GM12865 (cell line): Measurements from ENCODE around the gene SOX10.
A peak's percentile ranks its signal among the peaks of the same experiment; 100 is the strongest.

Experiments
- DNase-seq: peaks from one replicate; pipeline ENCODE4 v3.0.0; 2010; ENCODE audit warnings: low read depth
- H3K4me3 ChIP-seq: 2 replicates; pipeline ENCODE4 v1.5.1; 2011; ENCODE audit warnings: mild to moderate bottlenecking, low read depth, low read length, control low read depth
- CTCF ChIP-seq: IDR thresholded peaks from 2 replicates; pipeline ENCODE4 v1.5.1; 2011; ENCODE audit warnings: low read length, control low read depth, low read depth, inconsistent platforms; ENCODE audit not compliant: insufficient read depth; ENCODE audit errors: missing control alignments

The SOX10 gene

GRCh38 chr22:38012604-38013072, 28.3 kb upstream of the SOX10 start:
- DNase-seq = no peak
- H3K4me3 ChIP-seq = no peak overlapping the region
- no peak for TF ChIP-seq CTCF

- H3K4me3 ChIP-seq = no peak overlapping the region
- no peak for DNase-seq
- no peak for TF ChIP-seq CTCF
Observed at GRCh38 chr22:38009000-38009806, 24.8 kb upstream of the SOX10 start.

- TF ChIP-seq CTCF = no peak
- DNase-seq = no peak
- H3K4me3 ChIP-seq = no peak overlapping the region
Observed at GRCh38 chr22:38007330-38007902, 23.1 kb upstream of the SOX10 start.

GRCh38 chr22:38006906-38007305, 22.6 kb upstream of the SOX10 start:
- H3K4me3 ChIP-seq = no peak overlapping the region
- no peak for TF ChIP-seq CTCF
- no peak for DNase-seq

GRCh38 chr22:38005943-38006342, 21.6 kb upstream of the SOX10 start:
- TF ChIP-seq CTCF = no peak
- DNase-seq = no peak
- H3K4me3 ChIP-seq = no peak overlapping the region

- peak; percentile 16 for DNase-seq
- no peak for TF ChIP-seq CTCF
- no peak overlapping the region for H3K4me3 ChIP-seq
Observed at GRCh38 chr22:37999640-38000272, 15.4 kb upstream of the SOX10 start.
